Right ventricle myocardium inferior (tissue), 1 donor: Measurements from ENCODE around the gene MYCBP2. TPM values are rescaled to one million over a fixed set of nuclear protein-coding genes. Genes with fewer than 3 reads are reported as not detected.

Experiments
- ATAC-seq: fragments of 200-7000 bp; cut with Tn5 transposase; one replicate; pipeline ENCODE4 v1.9.1; 2020; ENCODE audit warnings: mild to moderate bottlenecking, moderate library complexity
- DNase-seq: peaks from one replicate; pipeline ENCODE4 v3.0.0; 2021; ENCODE audit errors: missing footprints
- intact Hi-C: fragments of 100-400 bp; cut with DNase I; formaldehyde crosslinking; loops from one replicate; pipeline ENCODE4 v1.11.0; 2022
- total RNA-seq: library from RNA; stranded (reverse); fragmentation: NEBNext Ultra II Directional; extraction: Animal tissue kit (Norgen Biotek cat#: 25700); gene quantifications from one replicate; pipeline ENCODE4 v1.2.1, GENCODE V29; 2021
- donor health status: DM: no; HTN: yes; CAD: no; lungs with severe emphysema.

The MYCBP2 gene
- total RNA-seq, 1 donor from 2014 or later, result 40.7 TPM

GRCh38 chr13:77176350-77176749, 150.5 kb downstream of the MYCBP2 start:
- no peak for DNase-seq
- no peak for ATAC-seq
- intact Hi-C loops, result no loop called here

GRCh38 chr13:77172650-77173049, 154.2 kb downstream of the MYCBP2 start:
- intact Hi-C loops, result no loop called here
- DNase-seq, result no peak
- no peak for ATAC-seq

- no peak for ATAC-seq
- no peak for DNase-seq
- intact Hi-C loops, result no loop called here
Measured at GRCh38 chr13:77171451-77171850, 155.4 kb downstream of the MYCBP2 start.

GRCh38 chr13:77168237-77168636, 158.7 kb downstream of the MYCBP2 start:
- intact Hi-C loops, result no loop called here
- DNase-seq (no peak), ATAC-seq (no peak)

- intact Hi-C loops, result no loop called here
- DNase-seq (no peak), ATAC-seq (no peak)
Measured at GRCh38 chr13:77150651-77151050, 176.2 kb downstream of the MYCBP2 start.

- ATAC-seq (no peak), DNase-seq (no peak)
- intact Hi-C loops, result no loop called here
Measured at GRCh38 chr13:77143431-77143830, 183.5 kb downstream of the MYCBP2 start.

- ATAC-seq (no peak), DNase-seq (no peak)
- intact Hi-C loops, result no loop called here
Measured at GRCh38 chr13:77139306-77139705, 187.6 kb downstream of the MYCBP2 start.

GRCh38 chr13:77138813-77139212, 188.1 kb downstream of the MYCBP2 start:
- ATAC-seq, result no peak
- intact Hi-C loops, result no loop called here

GRCh38 chr13:77136902-77137420, 189.9 kb downstream of the MYCBP2 start:
- intact Hi-C loops, result no loop called here
- ATAC-seq (no peak), DNase-seq (no peak)

More at GRCh38 chr13:77138813-77139212, 188.1 kb downstream of the MYCBP2 start:
- no peak for DNase-seq

GRCh38 chr13:77124423-77124822, 202.5 kb downstream of the MYCBP2 start:
- DNase-seq, result no peak
- intact Hi-C loops, result no loop called here
- no peak for ATAC-seq

GRCh38 chr13:77118134-77118533, 208.8 kb downstream of the MYCBP2 start:
- ATAC-seq, result no peak
- intact Hi-C loops, result no loop called here
- no peak for DNase-seq

- DNase-seq (no peak), ATAC-seq (no peak)
- intact Hi-C loops, result no loop called here
Measured at GRCh38 chr13:77114271-77114670, 212.6 kb downstream of the MYCBP2 start.

- intact Hi-C loops, result no loop called here
- no peak for DNase-seq
- no peak for ATAC-seq
Measured at GRCh38 chr13:77113496-77113895, 213.4 kb downstream of the MYCBP2 start.

- intact Hi-C loops, result no loop called here
- ATAC-seq (no peak), DNase-seq (no peak)
Measured at GRCh38 chr13:77105051-77105450, 221.8 kb downstream of the MYCBP2 start.

- intact Hi-C loops, result no loop called here
- DNase-seq, result no peak
- ATAC-seq, result no peak
Measured at GRCh38 chr13:77099415-77099814, 227.5 kb downstream of the MYCBP2 start.

- DNase-seq, result no peak
- no peak for ATAC-seq
- intact Hi-C loops, result no loop called here
Measured at GRCh38 chr13:77095288-77095687, 231.6 kb downstream of the MYCBP2 start.

GRCh38 chr13:77094773-77095172, 232.1 kb downstream of the MYCBP2 start:
- intact Hi-C loops, result no loop called here
- no peak for ATAC-seq
- DNase-seq, result no peak

- ATAC-seq (no peak), DNase-seq (no peak)
- intact Hi-C loops, result no loop called here
Measured at GRCh38 chr13:77093735-77094134, 233.2 kb downstream of the MYCBP2 start.

- DNase-seq, result no peak
- ATAC-seq, result no peak
- intact Hi-C loops, result no loop called here
Measured at GRCh38 chr13:77084755-77085154, 242.1 kb downstream of the MYCBP2 start.

GRCh38 chr13:77079902-77080413, 246.9 kb downstream of the MYCBP2 start:
- no peak for ATAC-seq
- no peak for DNase-seq
- intact Hi-C loops, result no loop called here

GRCh38 chr13:77067519-77067918, 259.4 kb downstream of the MYCBP2 start:
- DNase-seq (no peak), ATAC-seq (peak; percentile 86)
- intact Hi-C loops, result no loop called here
